NCI-H146 treated with DMSO at 0.1 percent for 48 hours (cell line): ENCODE measurements around the gene APBB2.

Experiments used
- DNase-seq: peaks from one replicate; lab custom pipeline; 2025; ENCODE audit not compliant: unreplicated experiment; lab: John Stamatoyannopoulos, UW

The APBB2 gene

GRCh38 chr4:41214136-41214824 is at the start of gene APBB2:
APBB2 (minus strand) TSS chr4:41214542; CDS start chr4:41033254, 181,288 bp downstream.
- peak; percentile 91 for DNase-seq

GRCh38 chr4:41262198-41262597 is 47.9 kb upstream of the APBB2 start:
- DNase-seq, result no peak

- no peak for DNase-seq
These were observed 45.9 kb upstream of the APBB2 start for GRCh38 chr4:41260116-41260733.

GRCh38 chr4:41258783-41259182 is 44.4 kb upstream of the APBB2 start:
- DNase-seq, result peak; percentile 20

- DNase-seq, result no peak
These were observed 43.6 kb upstream of the APBB2 start for GRCh38 chr4:41257906-41258305.

- peak; percentile 84 for DNase-seq
These were observed 43.0 kb upstream of the APBB2 start for GRCh38 chr4:41257257-41257901.

- DNase-seq, result peak; percentile 95
These were observed 42.5 kb upstream of the APBB2 start, which contains the start of gene UCHL1 for GRCh38 chr4:41256740-41257256. UCHL1 (plus strand) TSS chr4:41256928; CDS start chr4:41256977, 49 bp downstream.

- peak; percentile 68 for DNase-seq
These were observed 41.9 kb upstream of the APBB2 start for GRCh38 chr4:41256131-41256739.

- no peak for DNase-seq
These were observed 31.6 kb upstream of the APBB2 start for GRCh38 chr4:41245983-41246382.

- no peak for DNase-seq
These were observed 27.6 kb upstream of the APBB2 start for GRCh38 chr4:41241919-41242318.

- DNase-seq, result no peak
These were observed 22.2 kb upstream of the APBB2 start for GRCh38 chr4:41236508-41236907.

- DNase-seq, result no peak
These were observed 21.7 kb upstream of the APBB2 start for GRCh38 chr4:41236032-41236431.

- no peak for DNase-seq
These were observed 18.5 kb upstream of the APBB2 start for GRCh38 chr4:41232856-41233255.

GRCh38 chr4:41232406-41232805 is 18.1 kb upstream of the APBB2 start:
- DNase-seq, result no peak

GRCh38 chr4:41227902-41228301 is 13.6 kb upstream of the APBB2 start:
- no peak for DNase-seq

- DNase-seq, result no peak
These were observed 7.7 kb upstream of the APBB2 start for GRCh38 chr4:41221850-41222645.

- DNase-seq, result no peak
These were observed 5.1 kb upstream of the APBB2 start for GRCh38 chr4:41219421-41219950.

- no peak for DNase-seq
These were observed 4.4 kb upstream of the APBB2 start for GRCh38 chr4:41218703-41219102.

- peak; percentile 12 for DNase-seq
These were observed 3.0 kb upstream of the APBB2 start for GRCh38 chr4:41217374-41217773.

GRCh38 chr4:41217020-41217333 is 2.6 kb upstream of the APBB2 start:
- no peak for DNase-seq
